ENCODE measurements around the gene LDAH.

GRCh38 chr2:20689428-20690264 lies 133.3 kb downstream of the LDAH start:
- TF ChIP-seq POLR2AphosphoS5 (IDR thresholded peaks at IDR 0.05): no peak
- TF ChIP-seq, protein P1, sequence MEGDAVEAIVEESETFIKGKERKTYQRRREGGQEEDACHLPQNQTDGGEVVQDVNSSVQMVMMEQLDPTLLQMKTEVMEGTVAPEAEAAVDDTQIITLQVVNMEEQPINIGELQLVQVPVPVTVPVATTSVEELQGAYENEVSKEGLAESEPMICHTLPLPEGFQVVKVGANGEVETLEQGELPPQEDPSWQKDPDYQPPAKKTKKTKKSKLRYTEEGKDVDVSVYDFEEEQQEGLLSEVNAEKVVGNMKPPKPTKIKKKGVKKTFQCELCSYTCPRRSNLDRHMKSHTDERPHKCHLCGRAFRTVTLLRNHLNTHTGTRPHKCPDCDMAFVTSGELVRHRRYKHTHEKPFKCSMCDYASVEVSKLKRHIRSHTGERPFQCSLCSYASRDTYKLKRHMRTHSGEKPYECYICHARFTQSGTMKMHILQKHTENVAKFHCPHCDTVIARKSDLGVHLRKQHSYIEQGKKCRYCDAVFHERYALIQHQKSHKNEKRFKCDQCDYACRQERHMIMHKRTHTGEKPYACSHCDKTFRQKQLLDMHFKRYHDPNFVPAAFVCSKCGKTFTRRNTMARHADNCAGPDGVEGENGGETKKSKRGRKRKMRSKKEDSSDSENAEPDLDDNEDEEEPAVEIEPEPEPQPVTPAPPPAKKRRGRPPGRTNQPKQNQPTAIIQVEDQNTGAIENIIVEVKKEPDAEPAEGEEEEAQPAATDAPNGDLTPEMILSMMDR (IDR thresholded peaks at IDR 0.05): no peak
- TF ChIP-seq EP300 (IDR thresholded peaks at IDR 0.05): no peak
- TF ChIP-seq POLR2A (IDR thresholded peaks at IDR 0.05): no peak

All from sigmoid colon (tissue), 4 donors.